Hematopoietic multipotent progenitor cell treated with erythropoietin and hydrocortisone succinate and interleukin-3 and kit ligand, for 8 days (in vitro differentiated cells): ENCODE measurements around the gene QSOX2.

Experiments used
- DNase-seq: peaks from one replicate; pipeline ENCODE4 v3.0.0-alpha.2; 2015

QSOX2 gene

DNA sequence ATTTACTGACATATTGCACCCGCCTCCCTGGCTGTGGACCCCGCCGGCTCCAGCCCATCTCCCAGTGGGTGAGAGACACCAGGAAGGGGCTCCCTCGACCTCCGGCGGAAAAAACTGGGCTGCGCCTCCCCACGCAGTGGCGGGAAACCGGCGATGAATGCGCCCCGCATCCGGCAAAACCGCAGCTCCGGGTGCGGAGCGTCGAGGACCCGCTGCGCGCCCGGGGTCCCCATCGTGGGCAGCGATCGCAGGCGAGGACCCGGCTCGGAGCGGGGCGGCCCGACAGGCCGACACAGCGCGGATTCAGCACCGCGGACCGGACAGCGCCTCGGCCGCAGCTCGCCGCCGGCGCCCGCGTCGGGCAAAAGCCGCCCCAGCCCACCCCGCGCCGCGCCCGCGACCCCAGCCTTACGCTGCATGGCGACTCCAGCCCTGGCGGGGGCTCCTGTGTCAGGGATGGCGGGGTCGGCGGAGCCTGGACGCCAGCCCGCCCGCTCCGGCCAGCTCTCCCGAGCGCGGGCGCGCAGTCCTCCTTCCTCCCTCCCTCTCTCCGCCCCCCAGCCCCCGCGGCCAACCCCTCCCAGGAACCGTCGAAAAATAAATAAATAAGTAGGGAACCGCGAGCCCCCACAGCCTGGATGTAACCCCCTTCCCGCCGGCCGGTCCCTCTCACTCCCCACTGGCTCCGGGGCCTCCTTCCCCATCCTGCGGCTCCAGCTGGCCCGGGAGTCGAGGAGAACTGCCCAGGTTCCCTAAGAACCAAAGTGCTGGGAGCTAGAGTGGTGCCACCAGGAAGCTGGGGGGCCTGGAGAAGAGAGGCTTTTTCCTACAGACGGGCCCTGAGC lies 43.8 kb downstream of the QSOX2 start:
- no peak for DNase-seq

DNA sequence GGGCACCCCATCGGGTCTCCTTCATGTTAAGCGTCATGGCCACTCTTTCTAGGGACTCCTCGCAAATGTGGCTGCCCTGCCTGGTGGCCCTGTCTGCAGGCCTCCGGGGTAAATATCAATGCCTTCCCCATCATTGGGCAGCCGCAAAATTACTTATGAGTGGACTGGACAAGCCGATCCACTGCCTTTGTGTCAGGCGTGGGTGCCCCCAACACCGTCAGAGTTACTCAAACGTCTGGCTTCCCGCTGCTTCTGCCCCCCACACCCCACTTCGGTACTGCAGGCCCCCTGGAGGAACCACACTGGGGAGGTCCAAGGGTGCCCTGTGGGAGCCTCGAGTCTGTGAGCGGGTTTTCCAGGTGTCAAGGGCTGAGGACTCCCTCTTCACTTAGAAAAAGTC lies 44.4 kb downstream of the QSOX2 start:
- no peak for DNase-seq

DNA sequence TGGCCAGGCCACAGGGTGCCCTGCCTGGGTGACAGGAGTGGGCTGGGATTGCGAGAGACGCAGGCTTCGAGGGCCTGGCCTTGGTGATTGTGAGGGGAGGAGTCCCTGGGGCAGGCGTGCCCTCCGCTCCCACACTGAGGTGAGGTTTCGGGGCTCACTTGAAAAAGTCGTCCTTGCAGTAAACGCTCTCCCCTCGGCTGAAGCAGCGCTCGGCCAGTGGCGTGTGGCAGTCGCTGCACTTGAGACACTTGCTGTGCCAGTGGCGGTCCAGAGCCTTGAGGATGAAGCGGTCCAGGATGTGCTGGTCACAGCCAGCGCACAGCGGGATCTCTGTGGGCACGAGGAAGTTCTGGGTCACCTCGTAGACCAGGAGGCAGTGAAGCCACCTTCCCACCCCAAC lies 45.2 kb downstream of the QSOX2 start:
- DNase-seq, result no peak

DNA sequence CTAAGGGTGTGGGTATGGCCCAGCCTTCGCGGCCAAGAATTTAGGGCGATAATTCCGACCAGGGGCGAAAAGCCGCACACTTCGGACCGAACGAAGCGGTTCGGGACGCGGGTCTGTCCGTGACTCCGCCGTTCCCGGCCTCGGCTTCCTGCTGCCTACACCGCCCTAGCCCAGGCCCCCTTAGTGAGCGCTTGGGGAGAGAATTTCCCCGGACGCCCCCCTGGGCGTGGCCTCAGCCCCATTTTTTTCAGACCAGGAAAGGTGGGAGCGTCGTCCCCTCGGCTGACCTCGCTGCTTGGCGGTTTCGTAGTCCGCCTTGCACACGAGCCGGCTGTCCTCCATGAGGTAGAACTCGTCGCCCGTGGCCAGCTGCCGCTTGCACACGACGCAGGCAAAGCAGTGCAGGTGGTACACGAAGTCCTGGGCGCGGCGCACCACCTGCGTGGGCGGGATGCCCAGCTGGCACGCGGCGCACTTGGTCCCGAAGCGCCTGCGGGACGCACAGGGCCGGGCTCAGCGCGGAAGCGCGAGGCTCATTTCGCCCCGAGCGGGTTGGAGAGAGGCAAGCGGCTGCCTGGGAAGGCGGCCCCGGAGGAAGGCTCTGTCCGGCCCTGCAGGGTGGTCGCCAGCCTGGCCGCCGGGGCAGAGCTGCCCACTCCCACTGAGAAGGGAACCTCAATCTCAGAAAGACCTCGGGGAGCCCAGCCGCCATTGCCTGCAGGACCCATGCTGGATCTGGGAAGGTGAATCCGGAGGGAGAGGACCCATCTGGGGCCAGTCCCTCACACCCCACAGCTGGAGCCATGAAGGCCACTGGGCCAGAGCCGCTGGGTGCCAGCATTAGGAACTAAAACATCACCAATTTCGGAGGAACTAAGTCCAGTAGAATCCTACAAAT lies 46.0 kb downstream of the QSOX2 start:
- DNase-seq, result no peak

DNA sequence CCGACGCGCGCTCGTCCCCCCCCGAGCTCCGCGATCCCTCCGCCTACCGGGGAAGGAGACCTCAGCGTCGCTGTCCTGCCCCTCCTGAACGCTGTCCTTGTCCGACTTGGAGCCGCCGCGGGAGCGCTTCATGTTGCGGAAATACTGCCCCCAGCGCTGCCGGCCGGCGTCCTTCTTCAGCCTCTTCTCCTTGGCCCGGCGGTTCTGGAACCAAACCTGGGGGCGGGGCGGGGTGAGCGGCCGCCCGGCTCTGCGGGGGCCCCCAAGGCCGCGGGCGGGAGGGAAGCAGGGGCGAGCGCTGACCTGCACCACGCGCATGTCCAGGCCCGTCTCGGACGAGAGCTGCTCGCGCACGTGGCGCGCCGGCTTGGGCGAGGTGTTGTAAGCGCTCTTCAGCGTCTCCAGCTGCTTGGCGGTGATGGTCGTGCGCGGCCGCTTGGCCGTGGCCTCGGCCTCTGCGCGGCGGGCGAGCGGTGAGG lies 47.0 kb downstream of the QSOX2 start:
- no peak for DNase-seq

DNA sequence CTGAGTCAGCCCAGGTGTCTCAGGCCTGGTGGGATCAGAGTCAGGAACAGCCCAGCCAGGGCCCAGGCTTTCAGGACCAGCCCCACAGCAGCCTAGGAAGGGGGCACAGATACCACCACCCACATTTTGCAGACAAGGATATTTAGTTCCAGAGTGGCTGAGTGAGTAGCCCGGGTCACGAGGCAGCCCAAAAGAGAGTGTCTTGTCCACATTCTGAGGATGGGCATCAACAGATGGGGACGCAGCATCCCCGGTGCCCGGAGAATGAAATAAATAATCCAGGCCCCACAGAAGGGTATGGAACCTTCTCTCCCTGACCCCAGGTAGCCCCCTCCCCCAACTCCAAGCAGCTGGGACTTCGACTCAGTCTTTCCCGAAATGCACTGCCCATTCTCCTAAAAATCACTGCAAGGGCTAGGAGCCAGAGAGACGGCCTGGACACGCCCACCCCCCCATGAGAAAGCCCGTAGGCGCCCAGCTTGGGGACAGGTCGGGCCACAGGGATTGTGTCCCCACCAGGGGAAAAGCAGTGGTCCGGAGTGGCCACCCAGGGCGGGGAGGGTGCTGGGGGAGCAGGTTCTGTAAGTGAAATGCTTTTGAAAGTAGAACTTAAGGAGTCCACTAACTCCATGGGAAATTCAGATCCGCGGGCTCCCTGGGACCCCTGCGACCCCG lies 47.5 kb downstream of the QSOX2 start:
- DNase-seq, result no peak

DNA sequence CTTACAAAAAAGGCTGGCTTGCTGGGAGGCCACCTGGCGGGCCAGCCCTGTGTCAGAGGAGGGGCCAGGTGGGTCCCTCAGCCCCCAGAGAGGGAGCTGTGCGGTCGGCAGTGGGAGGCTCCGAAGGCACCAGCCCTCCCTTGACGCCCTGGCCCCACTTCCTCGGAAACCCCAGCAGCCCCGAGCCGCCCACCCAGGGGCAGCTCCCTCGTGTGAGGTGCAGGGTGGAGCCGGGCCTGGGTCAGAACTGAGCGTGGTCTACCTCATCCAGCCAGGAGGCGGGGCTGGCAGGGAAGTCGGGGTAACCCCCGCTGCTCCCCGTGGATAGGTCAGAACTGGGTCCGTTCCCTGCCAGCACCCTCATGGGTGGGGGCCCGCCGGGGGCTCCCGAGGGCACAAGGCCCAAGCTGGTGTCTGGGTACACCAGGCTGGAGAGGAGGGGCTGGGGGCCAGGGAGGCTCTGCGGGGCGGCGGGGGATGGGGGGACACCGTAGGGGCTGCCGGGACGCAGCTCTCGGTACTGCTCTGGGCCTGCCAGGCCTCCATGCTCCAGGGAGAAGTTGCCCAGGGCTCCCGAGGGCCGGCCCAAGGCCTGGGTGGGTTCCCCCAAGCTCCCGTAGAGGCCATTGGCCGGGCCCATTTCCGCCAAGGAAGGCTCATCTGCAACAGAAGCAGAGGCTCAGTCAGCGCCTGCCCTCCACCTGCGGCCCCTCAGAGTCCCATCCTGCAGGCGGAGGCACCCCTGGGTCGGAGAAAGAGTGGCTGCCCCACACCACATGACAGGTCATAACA lies 48.3 kb downstream of the QSOX2 start:
- DNase-seq, result no peak

DNA sequence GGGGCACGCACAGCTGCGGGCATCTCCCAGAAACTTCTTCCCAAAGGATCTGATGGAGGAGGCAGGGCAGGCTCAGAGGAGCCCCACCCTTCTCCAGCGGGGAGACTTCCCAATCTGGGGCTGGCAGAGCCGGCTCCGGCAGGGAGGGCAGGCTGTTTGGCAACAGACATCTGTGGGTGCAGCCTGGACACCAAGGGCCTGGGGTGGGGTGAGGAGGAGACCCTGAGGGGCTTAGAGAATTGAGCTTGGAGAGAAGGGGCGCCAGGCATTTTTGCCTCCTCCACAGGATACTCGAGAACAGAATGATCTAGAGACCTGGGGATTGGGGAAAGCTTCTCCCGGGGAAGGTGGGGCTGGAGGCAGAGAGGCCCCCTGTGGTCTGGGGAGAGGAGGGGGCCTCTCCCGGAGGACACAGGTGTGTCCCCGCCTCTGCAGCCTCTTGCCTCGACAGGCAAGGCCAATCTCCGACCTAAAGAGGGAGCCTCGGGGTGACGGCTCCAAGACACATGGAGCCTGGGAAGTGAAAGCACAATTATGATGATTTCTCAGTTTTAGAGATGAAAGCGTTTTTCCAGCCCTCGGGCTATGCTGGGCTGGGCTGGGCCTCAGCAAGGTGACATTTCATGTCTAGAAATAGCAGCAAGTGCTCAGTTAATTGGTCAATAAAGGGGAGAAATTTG lies 49.1 kb downstream of the QSOX2 start:
- no peak for DNase-seq

DNA sequence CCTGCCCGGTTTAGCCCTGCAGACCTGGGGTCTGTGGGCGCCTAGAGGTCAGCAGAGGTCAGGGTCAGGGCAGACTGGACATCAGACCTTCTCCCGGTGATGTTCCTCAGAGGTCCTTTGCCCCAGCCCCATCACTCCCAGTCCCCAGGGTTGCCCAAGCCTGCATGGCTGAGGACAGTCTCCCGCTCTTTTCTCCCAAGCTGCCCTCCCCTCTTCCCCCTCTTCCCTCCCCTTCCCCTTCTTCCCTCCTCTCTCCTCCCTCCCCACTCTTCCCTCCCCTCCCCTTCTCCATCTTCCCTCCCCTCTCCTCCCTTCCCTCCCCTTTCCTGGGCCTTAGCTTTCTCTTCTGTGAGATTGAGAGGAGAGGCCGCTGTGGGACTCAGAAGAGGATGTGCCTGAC lies 51.1 kb downstream of the QSOX2 start:
- DNase-seq, result no peak

DNA sequence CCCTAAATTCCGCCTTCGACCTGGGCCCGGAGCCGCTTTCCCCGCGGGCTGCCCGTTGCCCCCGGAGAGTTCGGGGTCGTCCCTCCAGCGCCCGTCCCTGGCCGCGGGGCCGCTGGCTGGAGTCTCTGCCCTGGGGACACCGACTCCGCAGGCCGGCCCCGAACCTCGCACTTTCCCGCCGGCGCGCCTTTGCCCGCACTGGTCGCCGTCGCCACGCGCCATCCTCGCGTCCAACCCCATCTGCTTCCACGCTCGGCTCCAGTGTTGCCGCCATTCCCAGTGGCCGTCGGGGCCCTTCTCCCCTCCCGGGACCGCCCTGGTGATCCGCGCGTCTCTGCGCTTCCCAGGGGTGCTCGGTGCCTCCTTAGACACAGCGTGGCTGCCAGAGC lies 51.7 kb downstream of the QSOX2 start:
- DNase-seq, result no peak

DNA sequence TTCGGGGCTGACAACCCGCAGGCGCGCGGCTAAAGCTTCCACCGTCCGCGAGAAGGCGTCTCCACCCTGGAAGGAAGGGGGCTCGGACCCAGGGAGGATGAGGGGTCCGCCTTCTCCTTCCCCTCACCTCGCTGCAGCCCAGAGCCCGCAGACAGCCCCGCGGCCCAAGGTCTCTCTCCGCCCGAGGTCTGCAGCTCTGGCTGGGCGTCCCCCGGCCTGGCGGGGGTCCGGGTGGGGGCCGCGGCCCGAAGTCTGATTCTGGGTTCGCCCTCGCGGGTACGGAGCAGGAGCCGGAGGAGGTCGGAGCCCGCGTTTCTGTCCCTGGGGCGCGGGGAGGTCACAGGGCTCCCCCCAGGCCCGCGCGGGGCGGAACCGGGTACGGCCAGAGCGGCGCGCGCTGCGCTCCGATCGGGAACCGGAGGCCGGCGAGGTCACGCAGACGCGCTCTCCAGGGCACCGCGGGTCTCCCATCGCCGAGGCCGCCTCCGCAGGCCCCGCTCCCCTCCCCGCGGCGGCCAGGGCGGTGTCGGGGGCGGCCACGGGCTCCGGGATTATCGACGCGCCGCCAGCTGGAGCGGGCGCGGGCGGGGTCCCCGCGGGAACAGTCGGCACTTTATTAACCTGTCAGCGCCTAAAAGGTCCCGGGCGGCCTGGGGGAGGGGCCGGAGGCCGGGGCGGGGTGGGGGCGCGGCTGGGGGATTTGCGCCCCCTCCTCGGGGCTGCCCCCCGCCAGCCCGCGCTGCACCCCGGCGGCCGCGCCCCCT lies 52.3 kb downstream of the QSOX2 start:
- DNase-seq, result peak; percentile 56

DNA sequence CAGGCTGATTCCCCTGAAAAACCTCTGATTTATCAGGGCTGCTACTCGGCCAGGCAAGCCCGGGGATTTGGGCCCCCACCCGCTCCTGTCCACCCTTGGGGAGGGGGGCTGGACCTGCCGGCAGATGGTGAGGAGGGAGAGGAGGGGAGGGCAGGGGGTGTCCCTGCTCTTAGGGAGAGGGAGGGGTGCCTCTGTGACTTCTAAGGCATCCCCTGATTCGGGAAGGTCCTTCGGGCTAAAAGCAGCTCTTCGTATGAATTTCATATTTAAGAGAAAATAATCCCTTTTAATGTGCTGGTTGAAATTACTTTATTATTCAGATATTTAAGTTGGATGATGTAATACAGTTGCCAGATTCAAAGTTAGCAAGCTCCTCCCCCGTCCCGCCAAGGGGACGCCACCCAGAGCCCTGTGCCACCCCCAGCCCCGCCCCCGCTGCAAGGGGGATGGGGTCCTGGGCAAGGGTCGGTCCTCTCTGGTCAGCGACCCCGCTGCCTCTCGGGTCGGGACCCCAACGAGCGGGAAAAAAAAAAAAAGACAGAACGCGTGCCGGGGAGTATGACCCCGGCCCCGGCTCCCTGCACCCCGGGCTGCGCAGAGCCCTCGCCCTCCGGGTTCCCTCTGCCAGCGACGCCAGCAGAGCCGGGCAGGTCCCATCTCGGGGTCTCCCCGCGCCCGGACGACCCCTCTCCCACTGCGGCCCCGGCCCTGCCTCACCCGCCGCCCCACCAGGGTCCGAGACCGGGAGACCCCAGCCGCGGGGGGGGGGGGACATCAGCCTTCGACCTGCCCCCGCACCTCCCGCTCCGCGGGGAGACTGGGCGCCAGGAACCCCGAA lies 53.1 kb downstream of the QSOX2 start:
- peak; percentile 59 for DNase-seq

DNA sequence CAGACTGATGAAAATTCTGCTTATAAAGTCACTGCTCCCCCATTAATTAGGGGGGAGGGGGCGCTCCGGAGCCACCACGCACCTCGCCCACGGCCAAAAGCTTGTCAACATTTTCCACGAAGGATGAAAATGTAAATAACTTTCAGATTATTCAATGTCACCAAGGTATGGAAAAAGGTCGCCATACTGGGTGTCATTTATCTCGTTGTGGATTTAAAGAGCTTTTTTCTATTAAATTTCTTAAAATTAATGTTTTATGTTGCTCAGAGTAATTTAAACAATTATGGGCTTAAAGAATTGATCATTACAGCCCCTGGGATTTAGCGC lies 53.7 kb downstream of the QSOX2 start:
- DNase-seq, result no peak

DNA sequence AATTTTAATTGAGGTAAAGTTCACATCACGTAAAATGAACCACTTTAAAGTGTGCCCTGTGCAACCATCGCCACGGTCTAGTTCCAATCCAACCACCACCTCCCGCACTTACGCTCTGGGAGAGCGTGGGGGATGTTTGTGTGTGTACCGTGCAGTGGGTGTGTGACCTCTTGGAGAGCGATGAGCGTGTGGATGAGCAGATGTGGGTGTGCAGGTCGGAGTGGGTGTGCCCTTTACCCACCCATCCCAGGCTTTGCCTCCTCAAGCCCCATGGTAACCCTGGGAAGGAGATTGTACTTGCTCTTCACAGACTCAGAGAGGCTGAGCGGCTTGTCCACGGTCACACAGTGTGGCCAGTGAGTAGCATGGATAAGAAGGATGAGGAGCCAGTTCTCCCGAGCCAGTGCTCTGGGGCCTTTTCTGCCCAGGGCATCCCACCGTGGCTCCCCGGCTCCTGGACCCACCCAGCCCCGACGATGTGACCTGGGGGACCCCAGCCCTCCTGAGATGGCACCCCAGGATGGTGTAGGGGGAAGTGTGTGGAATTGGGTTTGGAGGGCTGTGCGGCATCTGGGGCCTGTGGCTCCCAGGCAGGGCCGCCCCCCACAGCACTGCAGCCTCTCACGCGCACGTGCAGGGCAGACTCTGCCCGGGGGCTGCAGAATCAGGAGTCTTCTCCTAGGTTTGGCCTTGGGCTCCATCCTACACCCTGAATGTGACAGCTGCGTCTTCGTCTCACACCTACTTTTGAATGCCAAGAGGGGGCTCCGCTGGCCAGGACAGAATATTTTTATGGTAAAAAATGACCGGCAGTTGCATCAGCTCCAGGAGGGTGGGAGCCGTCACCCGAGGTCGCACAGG lies 54.3 kb downstream of the QSOX2 start:
- peak; percentile 68 for DNase-seq

DNA sequence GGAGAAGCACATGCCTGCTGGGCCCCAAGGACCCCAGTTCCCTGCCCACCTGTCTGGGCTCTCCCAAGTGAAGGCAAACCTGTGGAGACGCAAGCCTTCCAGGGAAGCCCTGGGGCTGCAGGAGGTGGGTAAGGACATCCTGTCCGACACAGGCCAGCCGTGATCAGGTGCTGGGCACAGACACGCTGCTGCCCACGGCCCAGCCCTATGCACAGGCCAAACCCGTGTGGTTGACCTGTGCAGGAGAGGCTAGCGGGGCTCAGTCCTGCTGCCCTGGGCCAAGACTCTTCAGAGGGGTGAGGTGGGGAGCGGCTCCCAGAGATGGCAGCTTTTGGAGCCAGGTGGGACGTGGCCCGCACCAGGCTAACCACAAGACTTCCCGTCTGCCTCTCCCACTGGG lies 55.0 kb downstream of the QSOX2 start:
- no peak for DNase-seq

DNA sequence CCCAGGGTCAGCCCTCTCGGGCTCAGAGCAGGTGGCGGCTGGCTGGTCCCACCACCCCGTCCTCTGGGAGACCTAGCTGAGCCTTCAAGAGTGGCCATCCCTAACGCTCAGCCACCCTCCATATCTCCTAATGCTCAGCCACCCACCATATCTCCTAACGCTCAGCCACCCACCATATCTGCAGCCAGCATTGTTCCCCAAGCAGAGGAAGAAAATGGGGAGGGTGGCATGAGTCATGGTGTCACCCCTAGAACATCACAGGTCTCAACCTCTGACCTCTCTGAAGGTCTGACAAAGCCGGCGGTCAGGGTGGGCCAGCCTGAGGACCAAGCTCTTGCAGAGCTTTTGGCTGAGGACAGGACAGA lies 55.4 kb downstream of the QSOX2 start:
- peak; percentile 85 for DNase-seq

DNA sequence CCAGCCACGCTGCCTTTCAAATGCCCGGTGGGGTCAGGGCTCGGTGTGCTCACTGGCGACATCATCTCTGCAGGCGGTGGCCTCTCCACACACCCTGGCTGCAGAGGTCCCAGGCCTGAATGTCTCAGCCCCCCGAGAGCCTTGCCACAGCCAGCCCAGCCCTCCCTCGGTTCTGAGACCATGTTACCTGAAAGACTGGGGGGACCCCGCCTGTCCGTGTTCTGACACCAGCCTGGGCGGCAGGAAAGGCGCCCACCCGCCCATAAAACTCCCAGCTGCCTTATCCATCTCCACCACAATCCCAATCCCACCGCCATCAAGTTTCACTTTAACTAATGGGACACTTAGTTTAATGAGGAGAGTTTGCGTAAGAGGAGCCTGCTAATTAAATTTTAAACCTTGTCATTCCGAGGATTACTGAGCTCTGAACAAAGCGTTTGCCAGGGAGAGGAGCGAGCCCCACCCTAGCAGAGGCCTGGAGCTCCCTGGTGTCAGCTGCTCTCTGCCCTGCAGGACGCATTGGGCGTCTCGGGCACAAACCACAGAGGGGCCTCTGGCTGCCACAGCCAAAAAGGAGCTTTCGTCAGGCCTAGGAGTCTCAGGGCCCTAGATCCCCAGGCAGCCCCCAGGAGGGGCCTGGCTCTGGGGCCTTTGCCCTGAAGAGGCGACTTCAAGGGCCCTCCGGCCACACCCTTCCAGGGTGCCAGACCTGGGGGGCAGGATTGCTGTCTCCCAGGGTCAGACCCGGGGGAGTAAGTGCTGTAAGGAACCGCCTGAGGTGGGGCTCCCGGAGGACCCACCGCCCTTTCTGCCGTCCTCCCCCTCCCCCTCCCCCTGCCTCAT lies 56.0 kb downstream of the QSOX2 start:
- peak; percentile 82 for DNase-seq
